22Rv1 (cell line): Measurements from ENCODE around the gene PACC1.

Experiments
- ZFX ChIP-seq: fragments of 450-650 bp; IDR thresholded peaks from 2 replicates; pipeline ENCODE4 v1.6.1; 2017; ENCODE audit warnings: antibody characterized with exemption, borderline replicate concordance
- TF ChIP-seq, protein P1 (sequence below): fragments of 450-650 bp; IDR thresholded peaks from 2 replicates; pipeline ENCODE4 v1.5.1; 2017; ENCODE audit warnings: mild to moderate bottlenecking

DNA sequence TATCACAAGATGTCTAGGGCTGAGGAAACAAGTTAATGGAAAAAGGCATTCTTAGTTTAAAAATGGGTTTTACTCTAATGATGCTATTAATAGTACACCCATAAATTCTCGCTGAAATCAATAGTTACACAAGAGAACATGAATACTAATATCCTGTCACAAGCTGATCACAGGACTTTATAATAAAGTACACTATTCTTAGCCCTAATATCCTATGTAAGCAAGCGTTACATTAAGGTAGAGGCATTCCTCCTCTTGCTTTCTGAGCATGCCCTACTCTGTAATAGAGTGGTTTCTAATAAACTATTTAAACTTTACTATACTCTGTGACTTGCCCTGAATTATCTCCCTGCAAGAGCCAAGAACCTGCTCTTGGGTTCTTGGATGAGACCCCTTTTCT lies 6.5 kb upstream of the PACC1 start:
- TF ChIP-seq, protein P1, sequence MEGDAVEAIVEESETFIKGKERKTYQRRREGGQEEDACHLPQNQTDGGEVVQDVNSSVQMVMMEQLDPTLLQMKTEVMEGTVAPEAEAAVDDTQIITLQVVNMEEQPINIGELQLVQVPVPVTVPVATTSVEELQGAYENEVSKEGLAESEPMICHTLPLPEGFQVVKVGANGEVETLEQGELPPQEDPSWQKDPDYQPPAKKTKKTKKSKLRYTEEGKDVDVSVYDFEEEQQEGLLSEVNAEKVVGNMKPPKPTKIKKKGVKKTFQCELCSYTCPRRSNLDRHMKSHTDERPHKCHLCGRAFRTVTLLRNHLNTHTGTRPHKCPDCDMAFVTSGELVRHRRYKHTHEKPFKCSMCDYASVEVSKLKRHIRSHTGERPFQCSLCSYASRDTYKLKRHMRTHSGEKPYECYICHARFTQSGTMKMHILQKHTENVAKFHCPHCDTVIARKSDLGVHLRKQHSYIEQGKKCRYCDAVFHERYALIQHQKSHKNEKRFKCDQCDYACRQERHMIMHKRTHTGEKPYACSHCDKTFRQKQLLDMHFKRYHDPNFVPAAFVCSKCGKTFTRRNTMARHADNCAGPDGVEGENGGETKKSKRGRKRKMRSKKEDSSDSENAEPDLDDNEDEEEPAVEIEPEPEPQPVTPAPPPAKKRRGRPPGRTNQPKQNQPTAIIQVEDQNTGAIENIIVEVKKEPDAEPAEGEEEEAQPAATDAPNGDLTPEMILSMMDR = no peak
- no peak for TF ChIP-seq ZFX
